NK-92 (cell line): Measurements from ENCODE around the gene ZNF700.
"Not testable (repeated sequence)": the region's sequence is repeated elsewhere in the genome, so short reads cannot be mapped to it uniquely, and the experiment has no call there.

Experiments used
- DNase-seq: peaks from one replicate; lab custom pipeline; 2025; ENCODE audit not compliant: unreplicated experiment; lab: John Stamatoyannopoulos, UW

ZNF700 gene

DNA sequence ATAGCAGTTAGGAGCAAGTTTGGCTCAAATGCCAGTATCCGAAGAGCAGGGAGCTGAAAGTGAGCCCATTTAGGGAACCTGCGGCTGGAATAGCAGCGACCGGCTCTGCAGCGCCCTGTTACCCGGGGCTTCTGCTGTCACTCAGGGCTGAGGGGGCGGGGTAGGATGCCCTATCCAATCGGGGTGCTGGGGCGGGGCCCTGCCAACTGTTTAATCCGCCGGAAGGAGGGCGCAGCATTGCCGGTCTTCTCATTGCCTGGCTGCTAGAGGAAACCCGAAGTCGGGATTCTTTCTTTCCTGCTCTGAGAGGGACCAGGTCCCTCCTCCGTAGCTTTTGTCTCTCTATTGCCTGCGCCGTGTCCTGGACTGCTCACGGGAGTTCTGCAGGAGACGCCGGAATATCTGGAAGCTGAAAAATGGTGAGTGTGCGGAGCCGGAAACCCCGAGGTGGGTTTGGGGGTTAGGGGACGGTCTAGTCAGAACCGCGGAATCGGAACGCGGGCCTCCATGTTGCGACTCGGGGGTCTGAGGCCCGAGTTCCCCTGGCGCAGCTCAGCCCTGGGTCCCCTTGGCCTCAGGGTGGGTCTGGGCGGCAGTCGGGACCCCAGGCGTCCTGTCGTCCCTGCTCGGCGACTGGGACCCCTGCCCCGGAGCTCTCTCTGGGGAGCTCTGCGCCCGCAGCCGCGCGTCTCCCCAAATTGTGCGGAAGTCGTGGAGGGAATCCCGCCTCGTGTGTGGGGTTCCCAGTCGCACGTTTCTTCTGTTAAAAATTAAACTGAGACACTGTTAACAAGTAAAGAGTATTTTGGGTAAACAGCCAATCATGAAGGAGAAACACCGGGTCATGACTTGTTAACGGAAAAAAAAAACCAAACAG is 62.7 kb downstream of the ZNF700 start:
- DNase-seq = peak; percentile 53

DNA sequence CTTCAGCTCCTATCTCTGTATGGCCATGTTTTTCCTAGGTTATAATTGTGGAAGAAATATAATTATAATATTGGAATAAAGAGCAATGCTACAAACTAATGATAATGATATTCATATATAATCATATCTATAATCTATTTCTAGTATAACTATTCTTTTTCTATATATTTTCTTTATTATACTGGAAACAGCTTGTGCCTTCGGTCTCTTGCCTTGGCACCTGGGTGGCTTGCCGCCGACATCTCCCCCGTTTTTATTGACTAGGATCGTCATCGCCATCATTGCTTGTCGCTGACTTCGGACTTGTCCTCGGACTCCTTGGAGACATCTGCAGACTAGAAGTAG is 64.2 kb downstream of the ZNF700 start:
- DNase-seq = no peak

DNA sequence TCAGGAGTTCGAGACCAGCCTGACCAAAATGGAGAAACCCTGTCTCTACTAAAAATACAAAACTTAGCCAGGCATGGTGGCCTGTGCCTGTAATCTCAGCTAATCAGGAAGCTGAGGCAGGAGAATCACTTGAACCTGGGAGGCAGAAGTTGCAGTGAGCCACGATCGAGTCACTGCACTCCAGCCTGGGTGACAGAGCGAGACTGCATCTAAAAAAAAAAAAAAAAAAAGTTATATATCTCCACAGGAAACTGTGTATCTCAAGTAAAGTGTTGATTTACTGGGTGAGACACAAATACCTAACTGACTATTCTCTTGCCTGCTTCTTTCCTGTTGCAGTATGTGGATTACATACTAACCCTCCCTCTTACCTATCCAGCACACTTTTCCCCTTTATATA is 67.0 kb downstream of the ZNF700 start:
- DNase-seq = not testable (repeated sequence)

DNA sequence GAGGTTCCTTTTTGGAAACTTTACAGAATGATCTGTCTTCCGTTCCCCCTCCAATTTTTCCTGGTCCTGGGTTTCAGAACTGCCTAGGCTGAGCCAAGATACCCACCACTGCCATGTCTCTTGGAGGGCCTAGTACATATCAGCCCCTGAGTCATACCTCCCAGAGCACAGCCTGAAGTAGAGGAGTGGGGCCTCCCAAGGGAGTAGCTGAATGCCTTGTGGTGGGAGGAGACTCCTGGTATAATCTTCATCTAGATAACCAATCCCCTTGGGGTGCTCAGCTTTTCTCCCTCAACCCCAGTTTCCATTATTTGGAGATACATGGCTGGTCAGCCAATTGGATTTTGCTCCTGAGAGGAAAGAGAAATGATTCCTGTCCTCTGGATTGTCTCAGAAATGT is 70.3 kb downstream of the ZNF700 start:
- no peak for DNase-seq
